Measurements from ENCODE around the gene SDSL. TPM values are rescaled to one million over a fixed set of nuclear protein-coding genes. Genes with fewer than 3 reads are reported as not detected.

Gene SDSL
- total RNA-seq, 2 experiments from 2014 or later = not detected

GRCh38 chr12:113373969-113374368, 48.2 kb upstream of the SDSL start:
- no peaks in the 10 kb centered on the region for H3K79me2 ChIP-seq (ENCODE audit: insufficient read depth, low read depth, low read length)
- intact Hi-C loops (cut with micrococcal nuclease; ENCODE audit: unreplicated experiment) = no loop called here

GRCh38 chr12:113374823-113375428, 47.3 kb upstream of the SDSL start:
- TF ChIP-seq EZH2phosphoT487 (IDR thresholded peaks at IDR 0.05; ENCODE audit: borderline replicate concordance, low read depth, low read length) (no peak), CTCF (conservative IDR thresholded peaks at IDR 0.05; ENCODE audit: low read length) (no peak)
- ChIA-PET POLR2A (no interaction called here), CTCF (ENCODE audit: unreplicated experiment) (no interaction called here)
- Histone ChIP-seq H2AFZ (ENCODE audit: low read length) (no peak overlapping the region), H3K79me2 (ENCODE audit: insufficient read depth, low read depth, low read length) (no peaks in the 10 kb centered on the region), H3K9me2 (ENCODE audit: insufficient read depth, low read length) (no peaks in the 10 kb centered on the region), H3K4me1 (ENCODE audit: insufficient read depth, low read length, poor library complexity, severe bottlenecking) (no peaks in the 10 kb centered on the region), H4K20me1 (ENCODE audit: insufficient read depth, low read length) (no peaks in the 10 kb centered on the region), H3K36me3 (ENCODE audit: insufficient read depth, low read length) (peaks cover 30% of the 10 kb centered on the region), H3K4me2 (ENCODE audit: low read length) (no peak overlapping the region), H3K4me3 (ENCODE audit: low read depth, low read length, poor library complexity, severe bottlenecking) (no peak overlapping the region), H3K27ac (ENCODE audit: low read depth, low read length, poor library complexity, severe bottlenecking) (no peak overlapping the region), H3K9me3 (ENCODE audit: low read length) (no peaks in the 10 kb centered on the region)
- intact Hi-C loops (cut with micrococcal nuclease; ENCODE audit: unreplicated experiment) = no loop called here
- no TSS peak for BruUV-seq (replicated peaks)
- no peak for DNase-seq (ENCODE audit: low spot score)

More at GRCh38 chr12:113373969-113374368, 48.2 kb upstream of the SDSL start:
- TF ChIP-seq EZH2phosphoT487 (IDR thresholded peaks at IDR 0.05; ENCODE audit: borderline replicate concordance, low read depth, low read length) = no peak
- TF ChIP-seq CTCF (conservative IDR thresholded peaks at IDR 0.05; ENCODE audit: low read length) = no peak
- no peaks in the 10 kb centered on the region for H4K20me1 ChIP-seq (ENCODE audit: insufficient read depth, low read length)
- BruUV-seq (replicated peaks) = no TSS peak
- POLR2A ChIA-PET = no interaction called here
- H2AFZ ChIP-seq (ENCODE audit: low read length) = no peak overlapping the region
- CTCF ChIA-PET (ENCODE audit: unreplicated experiment) = no interaction called here
- H3K9me3 ChIP-seq (ENCODE audit: low read length) = no peaks in the 10 kb centered on the region
- H3K4me1 ChIP-seq (ENCODE audit: insufficient read depth, low read length, poor library complexity, severe bottlenecking) = no peaks in the 10 kb centered on the region
- H3K4me3 ChIP-seq (ENCODE audit: low read depth, low read length, poor library complexity, severe bottlenecking) = no peak overlapping the region
- H3K9me2 ChIP-seq (ENCODE audit: insufficient read depth, low read length) = no peaks in the 10 kb centered on the region
- peaks cover 30% of the 10 kb centered on the region for H3K36me3 ChIP-seq (ENCODE audit: insufficient read depth, low read length)
- no peak overlapping the region for H3K4me2 ChIP-seq (ENCODE audit: low read length)
- DNase-seq (ENCODE audit: low spot score) = no peak
- H3K27ac ChIP-seq (ENCODE audit: low read depth, low read length, poor library complexity, severe bottlenecking) = no peak overlapping the region

- Histone ChIP-seq H3K9me3 (ENCODE audit: low read length) (no peaks in the 10 kb centered on the region), H3K27ac (ENCODE audit: low read depth, low read length, poor library complexity, severe bottlenecking) (no peak overlapping the region), H3K4me3 (ENCODE audit: low read depth, low read length, poor library complexity, severe bottlenecking) (no peak overlapping the region), H3K4me2 (ENCODE audit: low read length) (no peak overlapping the region), H3K9me2 (ENCODE audit: insufficient read depth, low read length) (no peaks in the 10 kb centered on the region), H3K79me2 (ENCODE audit: insufficient read depth, low read depth, low read length) (no peaks in the 10 kb centered on the region), H3K4me1 (ENCODE audit: insufficient read depth, low read length, poor library complexity, severe bottlenecking) (no peaks in the 10 kb centered on the region), H2AFZ (ENCODE audit: low read length) (no peak overlapping the region), H4K20me1 (ENCODE audit: insufficient read depth, low read length) (no peaks in the 10 kb centered on the region), H3K36me3 (ENCODE audit: insufficient read depth, low read length) (peaks cover 35% of the 10 kb centered on the region)
- intact Hi-C loops (cut with micrococcal nuclease; ENCODE audit: unreplicated experiment) = no loop called here
- no TSS peak for BruUV-seq (replicated peaks)
- DNase-seq (ENCODE audit: low spot score) = no peak
- ChIA-PET CTCF (ENCODE audit: unreplicated experiment) (no interaction called here), POLR2A (no interaction called here)
- no peak for TF ChIP-seq CTCF (conservative IDR thresholded peaks at IDR 0.05; ENCODE audit: low read length)
- no peak for TF ChIP-seq EZH2phosphoT487 (IDR thresholded peaks at IDR 0.05; ENCODE audit: borderline replicate concordance, low read depth, low read length)
Measured at GRCh38 chr12:113378291-113378690, 43.9 kb upstream of the SDSL start.
